Brain pericyte (primary cell): ENCODE measurements around the gene KLHL29.

ENCODE experiments used
- DNase-seq: peaks from one replicate; pipeline ENCODE4 v3.0.0-alpha.2; 2012; ENCODE audit warnings: low read depth, low spot score

The KLHL29 gene

DNA sequence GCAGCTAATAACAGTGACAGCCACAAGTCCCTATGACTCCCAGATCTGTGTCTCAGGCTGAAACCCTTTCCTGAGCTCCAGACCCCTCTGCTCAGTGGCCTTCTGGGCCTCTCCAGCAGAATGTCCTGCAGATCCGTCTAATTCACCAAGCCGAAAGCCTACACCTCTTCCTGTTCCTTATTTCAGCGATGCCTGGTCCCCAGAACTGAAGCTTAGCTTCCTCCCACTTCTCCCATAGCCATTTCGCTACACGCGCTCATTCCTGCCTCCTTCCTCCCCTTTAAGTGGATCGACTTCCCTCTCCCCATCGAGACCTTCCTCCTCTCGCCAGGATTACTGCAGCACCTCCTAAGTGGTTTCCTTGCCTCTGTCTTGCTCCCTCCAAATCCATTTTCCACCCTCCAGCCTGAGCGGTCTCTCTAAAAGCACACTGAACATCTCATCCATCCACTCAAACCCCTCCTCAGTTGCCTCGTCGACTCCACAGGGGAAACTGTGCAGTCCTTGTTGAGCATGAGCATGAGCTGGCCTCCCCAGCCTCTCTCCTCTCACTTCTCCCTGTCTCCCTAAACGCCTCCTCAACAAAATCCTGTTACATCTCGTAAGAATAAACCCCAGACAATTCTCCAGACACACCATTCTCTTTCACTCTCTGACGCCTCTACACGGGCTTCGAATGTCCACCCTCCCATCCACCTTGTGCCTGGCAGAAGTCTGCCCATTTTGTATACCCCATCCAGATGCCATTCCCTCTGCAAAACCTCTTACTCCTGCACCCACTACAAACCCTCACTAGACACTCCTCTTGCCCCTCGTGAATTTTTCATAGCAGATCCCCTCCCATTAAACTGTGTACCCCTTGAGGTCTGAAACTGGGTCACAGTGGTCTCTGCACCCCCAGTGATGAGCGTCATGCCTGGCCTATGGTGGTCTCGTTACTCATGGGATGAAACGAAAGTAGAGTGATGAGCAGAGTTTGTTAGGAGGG lies 309.4 kb downstream of the KLHL29 start:
- no peak for DNase-seq

DNA sequence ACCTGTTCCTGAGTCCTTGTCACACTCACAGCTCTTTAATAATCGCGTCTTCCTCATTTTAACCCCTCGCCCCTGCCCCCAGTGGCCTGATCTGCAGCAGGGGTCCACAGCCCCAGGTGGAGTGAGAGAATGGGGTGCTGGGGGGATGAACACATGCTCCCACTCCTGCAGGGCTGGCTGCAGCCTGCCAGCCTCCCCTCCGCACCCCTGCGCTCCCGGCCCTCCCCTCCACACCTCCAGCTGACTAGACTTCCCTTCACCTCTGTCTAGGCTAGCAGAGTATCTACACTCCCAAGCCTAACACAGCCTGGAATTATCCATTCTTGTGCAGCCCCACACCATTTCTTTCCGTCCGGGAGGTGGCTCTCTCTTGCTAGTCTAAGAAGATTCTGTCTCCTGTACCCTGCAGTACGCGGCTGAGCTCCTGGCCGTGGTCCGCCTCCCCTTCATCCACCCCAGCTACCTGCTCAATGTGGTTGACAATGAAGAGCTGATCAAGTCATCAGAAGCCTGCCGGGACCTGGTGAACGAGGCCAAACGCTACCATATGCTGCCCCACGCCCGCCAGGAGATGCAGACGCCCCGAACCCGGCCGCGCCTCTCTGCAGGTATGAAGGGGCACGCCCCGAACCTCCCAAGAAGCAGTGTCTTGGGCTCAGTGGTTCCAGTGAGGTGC lies 310.4 kb downstream of the KLHL29 start:
- DNase-seq = no peak

DNA sequence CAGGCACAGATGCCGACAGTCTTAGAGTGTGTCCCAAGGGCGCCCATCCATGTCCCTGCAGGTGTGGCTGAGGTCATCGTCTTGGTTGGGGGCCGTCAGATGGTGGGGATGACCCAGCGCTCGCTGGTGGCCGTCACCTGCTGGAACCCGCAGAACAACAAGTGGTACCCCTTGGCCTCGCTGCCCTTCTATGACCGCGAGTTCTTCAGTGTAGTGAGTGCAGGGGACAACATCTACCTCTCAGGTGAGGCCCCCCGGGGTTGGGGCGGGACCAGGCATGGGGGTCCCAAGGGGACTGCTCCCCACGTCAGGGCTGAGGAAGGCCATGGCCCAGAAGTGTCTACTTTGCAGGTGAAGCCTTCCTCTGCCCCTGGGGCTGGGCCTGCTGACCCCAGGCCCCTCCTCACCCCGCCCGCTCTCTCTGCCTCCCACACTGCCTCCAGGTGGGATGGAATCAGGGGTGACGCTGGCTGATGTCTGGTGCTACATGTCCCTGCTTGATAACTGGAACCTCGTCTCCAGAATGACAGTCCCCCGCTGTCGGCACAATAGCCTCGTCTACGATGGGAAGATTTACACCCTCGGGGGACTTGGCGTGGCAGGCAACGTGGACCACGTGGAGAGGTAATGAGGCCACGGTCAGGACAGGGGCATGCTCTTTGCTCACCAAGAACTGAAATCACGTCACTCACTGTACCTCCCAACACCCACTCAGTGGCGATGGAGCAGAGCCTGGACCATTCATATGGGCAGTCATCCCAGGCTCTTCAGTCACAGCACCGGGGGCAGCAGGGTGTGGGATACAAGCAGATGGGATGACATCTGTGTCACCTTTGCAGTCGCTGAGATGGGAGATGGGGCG lies 311.1 kb downstream of the KLHL29 start:
- no peak for DNase-seq

DNA sequence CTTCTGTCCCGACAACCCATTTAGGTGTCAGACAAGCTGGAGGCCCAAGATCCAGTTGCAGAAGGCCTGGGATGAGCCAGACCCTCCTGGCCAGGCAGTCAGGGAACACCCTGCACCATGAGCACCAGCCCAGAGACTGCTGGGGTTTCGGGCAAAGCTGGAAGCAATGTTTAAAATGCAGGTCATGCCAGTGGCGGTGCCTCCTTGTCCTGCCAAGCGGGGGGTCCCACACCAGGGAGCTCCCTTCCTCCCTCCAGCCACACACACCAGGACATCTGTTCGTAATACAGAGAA lies 311.7 kb downstream of the KLHL29 start:
- no peak for DNase-seq

DNA sequence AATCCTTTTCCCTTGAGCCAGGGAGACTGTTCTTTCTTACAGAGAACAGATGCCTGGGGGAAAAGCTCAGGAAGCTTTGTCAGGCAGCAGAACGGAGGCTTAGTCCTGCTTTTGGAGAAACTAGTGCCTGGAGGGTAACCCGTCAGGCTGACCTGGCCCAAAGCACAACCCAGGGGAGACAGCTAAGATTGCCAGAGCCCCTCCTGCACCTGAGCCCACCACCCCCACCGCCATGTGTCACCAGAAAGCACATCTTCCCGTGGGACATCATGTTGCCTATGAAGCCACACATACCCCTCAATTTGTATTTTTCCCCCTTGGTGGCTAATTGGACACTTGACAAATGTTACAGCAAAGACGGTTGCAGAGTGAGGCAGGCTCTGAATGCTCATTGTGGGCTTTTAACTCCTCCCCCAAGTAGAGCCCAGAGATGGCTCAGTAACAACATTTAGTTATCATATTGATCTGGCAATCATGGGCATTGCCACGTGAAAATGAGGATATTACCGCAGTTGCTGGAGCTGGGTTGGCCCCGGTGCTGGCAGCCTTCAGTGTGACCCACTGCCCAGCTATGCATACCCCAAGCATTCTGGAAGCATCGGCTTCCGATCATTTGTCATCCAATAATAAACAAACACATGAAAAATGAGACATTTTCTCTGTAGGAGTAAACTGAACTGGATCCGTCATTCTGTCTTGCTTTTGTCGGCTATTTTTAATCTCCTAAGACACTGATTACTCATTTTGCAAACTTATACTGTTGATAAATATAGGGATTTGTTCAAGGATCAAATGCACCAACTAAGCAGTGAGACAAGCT lies 312.5 kb downstream of the KLHL29 start:
- no peak for DNase-seq

DNA sequence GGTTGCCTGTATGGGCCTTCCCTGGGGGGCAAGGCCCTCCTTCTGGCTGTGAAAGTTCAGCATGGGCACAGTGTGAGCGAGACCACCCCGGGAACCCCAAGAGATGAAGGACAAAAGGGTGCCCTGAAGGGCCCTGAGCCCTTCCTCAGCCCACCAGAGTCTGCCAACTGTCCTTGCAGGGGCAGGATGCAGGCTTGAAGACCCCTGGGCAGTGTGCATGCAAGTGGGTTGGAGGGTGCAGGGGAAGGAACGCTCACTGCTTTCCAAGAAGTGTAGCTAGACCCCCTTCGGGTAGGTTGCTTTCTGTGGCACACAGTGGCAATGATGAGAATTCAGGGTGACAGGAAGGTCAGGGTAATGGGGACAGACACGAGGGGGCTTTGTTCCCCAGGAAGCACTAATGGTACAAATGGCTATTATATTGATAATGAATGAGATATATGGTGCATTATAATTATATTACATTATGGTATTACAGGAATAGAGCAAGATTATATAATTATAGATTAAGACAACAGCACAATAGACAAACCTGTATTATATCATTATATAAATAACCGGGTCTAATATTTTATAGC lies 313.2 kb downstream of the KLHL29 start:
- no peak for DNase-seq

DNA sequence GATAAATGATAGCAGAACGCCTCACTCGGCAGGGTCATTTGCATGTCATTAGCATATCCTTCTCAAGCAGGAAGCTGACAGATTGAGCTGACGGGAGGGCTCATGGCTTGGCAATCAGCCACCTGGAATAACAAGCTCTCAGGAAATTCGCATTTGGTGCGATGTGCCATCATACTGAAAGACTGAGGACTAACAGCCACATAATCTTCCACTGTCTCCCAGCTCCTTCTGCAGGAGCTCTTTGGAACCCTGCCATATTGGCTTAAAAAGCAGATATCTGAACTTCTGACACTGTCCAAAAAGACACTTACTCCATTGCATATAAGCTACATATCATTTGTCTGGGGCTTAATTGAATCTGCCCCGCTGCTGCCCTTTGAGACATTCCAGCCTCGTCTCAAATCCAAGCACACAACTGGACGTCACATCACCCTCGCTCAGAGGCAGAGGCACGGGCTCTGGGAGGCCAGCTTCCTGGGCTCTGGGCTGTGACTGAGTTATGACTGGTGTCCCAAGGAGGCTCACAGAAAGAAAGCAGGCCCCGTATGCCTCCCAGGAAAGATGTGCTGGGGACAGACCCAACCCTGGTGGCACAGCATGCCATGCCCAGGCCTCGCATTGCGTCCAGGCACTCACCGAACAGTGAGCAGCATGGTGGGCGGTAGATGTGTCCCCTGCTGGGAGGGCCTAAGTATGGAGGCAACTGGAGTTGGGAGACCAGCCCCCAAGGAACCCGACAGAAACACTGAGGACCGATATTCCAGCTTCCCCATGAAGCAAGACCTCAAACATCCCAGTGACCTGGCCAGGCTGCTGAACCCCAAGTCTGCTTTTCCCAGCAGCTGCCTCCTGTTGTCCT lies 314.0 kb downstream of the KLHL29 start:
- no peak for DNase-seq

DNA sequence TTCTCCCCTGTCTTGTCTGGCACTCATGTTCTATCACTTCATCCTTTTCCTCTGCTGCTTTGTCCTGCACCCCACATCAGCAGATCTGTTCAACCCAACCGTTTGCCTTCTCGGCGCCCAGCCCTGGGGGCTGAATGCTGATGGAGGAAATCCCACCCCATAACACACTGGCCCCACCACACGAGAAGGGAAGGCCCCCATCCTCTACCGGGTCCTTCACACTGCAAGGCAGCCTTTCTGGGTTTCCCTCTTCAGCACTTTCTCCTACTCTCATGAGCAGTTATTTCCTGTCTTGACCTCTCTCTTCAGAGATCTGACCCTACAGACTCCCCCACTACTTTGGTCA lies 314.6 kb downstream of the KLHL29 start:
- no peak for DNase-seq

DNA sequence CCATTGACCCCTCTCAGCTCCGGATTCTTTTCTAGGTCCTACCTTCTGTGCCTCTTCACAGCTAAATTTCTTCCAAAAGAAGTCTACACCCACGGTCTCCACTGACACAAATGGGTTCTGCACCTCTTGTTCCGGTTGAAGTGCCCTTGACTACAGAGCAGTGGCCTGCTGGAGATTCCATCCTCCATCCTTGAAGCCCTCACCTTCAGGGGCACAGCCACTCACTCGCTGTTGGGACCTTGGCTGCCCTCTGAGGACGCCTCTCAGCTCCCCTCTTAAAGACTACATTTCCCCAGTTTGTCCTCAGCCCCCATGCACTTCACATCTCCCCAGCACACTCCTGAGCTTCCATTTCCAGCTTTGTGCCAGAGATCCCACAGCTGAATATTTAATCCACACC lies 315.6 kb downstream of the KLHL29 start:
- no peak for DNase-seq

DNA sequence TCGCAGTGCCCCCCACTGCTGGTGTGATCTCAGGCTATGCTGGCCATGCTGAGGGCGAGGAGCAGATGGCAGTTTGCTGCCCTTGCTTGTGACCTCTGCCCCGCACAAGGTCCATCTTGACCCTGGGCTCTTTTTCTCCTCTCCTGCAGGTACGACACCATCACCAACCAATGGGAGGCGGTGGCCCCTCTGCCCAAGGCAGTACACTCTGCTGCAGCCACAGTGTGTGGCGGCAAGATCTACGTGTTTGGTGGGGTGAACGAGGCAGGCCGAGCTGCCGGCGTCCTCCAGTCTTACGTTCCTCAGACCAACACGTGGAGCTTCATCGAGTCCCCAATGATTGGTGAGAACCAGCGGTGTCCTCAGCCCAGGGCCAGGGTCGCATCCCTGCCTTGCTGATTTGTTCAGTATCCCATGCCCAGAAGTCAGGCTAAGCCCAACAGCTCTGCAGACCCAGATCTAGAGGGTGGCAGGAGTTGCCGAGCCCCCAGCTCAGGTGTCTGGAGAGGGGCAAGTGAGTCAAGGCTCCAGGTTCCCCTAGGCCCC lies 318.1 kb downstream of the KLHL29 start:
- no peak for DNase-seq

DNA sequence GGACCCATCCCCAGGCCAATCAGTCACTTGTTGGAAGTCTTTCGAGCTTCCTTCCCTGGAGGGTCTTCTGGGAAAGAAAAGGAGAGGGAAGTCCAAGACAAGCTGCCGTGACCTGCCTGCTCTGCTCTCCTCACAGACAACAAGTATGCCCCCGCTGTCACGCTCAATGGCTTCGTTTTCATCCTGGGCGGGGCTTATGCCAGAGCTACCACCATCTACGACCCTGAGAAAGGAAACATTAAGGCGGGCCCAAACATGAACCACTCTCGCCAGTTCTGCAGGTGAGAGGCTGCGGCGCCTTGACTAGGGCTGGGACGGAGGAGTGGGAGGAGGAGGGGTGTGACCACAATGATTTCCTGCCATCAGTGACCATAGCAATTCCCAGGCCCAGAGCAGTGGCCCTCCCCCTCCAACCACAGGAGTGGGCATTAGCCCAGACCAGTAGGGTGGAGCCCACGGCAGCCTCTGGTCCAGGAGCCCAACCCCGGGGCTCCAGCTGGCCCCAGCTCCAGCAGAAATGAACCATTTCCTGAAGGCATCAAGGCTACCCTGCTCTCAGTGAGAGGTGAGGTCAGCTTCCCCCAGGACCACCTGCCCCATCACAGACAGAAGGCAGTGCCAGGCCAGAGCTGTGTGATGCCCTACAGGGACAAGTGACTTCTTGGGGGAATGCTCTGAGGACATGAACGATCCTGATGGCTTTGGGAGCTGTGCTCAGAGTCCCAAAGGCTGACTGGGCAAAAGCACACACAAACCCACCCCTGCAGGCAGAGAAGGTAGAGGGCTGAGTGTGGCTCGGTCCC lies 318.8 kb downstream of the KLHL29 start:
- no peak for DNase-seq

DNA sequence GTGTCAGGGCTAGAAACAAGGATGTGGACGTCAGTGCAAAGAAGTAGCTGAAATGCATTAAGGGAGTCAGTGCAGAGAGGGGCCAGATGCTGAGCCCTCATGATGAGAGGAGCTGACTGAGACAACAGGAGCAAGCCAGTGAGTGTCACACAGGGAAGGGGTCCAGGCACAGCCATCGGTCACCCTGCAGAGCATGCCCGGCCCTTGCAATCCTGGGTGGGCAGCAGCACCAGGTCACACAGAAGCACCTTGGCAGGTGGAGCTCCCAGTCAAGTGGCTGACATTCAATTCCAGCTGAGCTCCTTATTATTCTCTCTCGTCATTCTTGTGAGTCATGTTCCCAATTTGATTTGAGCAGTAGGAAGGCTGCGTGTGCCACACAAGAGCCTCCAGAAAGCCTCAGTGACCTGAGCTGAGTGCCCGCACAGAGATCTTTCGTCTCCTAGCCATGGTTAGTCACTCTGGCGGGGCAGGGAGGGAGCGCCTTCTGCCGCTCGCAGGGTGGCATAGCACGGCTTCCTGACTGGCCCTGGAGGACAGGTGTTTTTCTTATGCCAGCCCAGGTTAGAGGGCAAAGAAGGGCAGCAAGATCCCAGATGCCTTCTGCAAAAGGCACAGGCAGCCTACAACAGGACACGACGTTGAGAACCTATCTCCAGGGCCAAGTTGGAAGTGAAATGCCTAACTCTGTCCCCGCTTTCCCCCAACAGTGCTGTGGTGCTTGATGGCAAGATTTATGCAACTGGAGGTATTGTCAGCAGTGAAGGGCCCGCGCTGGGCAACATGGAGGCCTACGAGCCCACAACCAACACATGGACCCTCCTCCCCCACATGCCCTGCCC lies 321.0 kb downstream of the KLHL29 start:
- no peak for DNase-seq

DNA sequence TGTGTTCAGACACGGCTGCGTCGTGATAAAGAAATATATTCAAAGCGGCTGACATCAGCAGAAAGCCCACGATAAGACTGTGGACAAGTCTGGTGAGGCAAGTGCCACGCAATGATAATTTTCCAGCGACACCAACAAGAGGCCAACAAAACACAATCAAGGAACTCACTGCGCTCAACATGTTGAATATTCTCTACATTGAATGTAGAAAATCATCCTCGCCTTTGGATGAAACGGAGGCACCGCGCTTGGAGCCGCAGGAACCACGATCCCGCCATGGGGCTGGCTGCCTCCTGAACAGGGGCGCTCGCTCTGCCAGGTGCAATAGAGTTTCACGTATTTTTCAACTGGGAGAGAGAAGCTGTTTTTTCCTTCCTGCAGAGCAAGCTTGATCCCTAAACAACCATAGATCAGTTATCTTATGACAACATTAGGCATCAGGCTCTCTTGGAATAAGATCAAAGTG lies 321.7 kb downstream of the KLHL29 start:
- DNase-seq = no peak

DNA sequence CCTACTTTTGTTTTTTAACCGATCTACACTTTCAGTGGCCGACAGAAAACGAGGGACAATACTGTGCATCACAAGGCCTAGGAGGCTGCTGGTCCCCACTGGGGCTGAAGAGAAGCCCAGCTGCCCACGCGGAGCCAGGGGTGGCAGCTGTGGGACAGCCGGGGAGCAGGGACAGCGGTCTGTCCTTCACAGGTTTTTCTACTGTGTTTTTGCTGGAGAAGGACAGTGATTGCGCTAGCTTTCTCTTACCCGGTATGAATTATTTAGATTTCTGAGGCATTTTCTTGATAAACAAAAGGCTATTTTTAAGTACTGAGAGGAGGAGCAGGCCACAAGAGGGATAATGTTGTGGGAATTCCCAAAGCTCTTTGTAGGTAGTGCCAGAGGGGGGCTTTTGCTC lies 322.1 kb downstream of the KLHL29 start:
- no peak for DNase-seq

DNA sequence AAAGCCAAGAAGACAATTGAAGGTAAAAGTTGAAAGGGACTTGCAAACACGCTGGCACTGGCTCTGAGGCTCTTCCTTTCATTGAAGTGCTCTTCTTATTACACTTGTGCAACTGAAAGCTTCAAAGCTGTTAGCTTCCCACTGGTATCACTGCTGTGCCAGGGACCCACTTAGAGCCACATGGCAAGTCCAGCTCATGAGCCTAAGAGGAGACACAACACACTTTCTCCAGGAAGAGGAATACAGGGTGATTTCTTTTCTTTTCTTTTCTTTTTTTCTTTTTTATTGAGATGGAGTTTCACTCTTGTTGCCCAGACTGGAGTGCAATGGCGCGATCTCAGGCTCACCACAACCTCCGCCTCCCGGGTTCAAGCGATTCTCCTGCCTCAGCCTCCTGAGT lies 323.8 kb downstream of the KLHL29 start:
- no peak for DNase-seq

DNA sequence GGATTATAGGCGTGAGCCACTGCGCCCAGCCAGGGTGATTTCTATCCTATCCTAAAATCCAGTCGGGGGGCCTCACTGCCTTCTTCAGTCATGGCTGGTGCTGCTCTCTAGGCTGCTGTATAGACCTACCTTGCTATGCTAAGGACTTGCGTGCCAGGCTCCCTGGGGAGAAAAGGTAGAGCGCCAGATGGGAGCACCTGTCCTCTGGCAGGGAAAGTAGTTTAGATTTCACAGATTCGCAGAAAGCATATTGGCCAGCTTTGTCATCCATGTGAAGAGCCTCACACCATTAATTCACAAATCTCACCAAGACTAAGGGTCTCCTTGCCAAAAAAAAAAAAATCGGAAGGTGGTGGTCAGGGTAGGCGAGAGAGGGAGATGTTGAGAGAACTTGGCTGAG lies 324.3 kb downstream of the KLHL29 start:
- no peak for DNase-seq

DNA sequence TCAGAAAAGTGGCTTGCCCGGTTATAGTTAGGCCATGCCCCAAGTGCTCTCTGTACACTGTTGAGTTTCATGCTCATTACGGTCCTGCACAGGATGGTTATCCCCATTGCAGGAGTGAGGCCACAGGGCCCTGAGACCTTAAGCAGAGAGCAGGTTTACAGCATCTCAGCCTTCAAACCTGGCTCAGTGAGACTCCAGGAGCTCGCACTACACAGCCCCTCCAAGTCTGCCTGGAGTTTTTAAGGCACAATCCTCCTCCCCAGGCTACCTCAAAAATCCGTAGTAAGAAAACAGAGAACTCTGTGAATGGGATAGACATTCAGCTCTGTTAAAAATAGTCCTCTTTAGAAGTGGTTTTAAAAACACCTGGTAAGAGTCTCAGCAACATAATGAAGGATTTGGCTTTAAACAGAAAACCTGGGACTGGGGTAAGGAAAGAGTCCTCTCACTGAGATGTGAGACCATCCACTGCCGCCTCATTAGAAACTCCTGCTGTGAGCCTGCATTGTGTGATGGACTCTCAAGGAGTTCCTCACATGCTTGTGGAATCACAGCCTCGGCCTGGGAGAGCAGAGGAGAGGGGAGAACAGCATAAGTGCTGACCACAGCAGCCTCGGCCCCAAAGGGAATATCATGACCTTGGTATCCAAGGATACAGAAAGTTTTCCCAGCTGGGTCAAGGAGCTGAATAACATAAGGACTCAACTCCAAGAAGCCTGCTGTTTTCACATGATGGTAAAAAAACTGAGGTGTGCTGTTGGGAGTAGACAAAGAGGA lies 327.2 kb downstream of the KLHL29 start:
- peak; percentile 97 for DNase-seq
